GM21390 (cell line): Measurements from ENCODE around the gene RBL2.
"Not testable (repeated sequence)": the region's sequence is repeated elsewhere in the genome, so short reads cannot be mapped to it uniquely, and the experiment has no call there.

Experiments used
- ATAC-seq: cut with Tn5 transposase; IDR thresholded peaks from one replicate; pipeline ENCODE4 v1.9.1; 2021; ENCODE audit not compliant: unreplicated experiment

The RBL2 gene

GRCh38 chr16:53503991-53504663, 69.9 kb downstream of the RBL2 start:
- no peak for ATAC-seq

DNA sequence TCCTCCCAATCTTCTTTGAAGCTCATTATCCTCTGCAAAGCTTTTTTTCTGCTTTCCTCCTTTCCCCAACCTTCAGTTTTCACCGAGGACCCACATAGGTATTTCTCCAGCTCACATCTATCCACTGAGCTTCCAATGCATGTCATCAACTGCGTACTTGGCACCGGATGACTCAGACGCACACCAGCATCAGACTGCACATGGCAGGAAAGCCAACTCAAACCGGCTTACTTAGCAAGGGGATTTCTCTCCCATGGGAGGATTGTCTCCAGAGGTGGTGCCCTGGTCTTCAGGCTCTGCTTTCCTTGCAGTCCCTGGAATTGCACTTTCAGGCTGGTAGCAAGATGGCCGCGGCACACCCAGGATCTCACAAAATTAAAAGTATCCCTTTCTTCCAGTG, 70.4 kb downstream of the RBL2 start:
- ATAC-seq, result no peak

DNA sequence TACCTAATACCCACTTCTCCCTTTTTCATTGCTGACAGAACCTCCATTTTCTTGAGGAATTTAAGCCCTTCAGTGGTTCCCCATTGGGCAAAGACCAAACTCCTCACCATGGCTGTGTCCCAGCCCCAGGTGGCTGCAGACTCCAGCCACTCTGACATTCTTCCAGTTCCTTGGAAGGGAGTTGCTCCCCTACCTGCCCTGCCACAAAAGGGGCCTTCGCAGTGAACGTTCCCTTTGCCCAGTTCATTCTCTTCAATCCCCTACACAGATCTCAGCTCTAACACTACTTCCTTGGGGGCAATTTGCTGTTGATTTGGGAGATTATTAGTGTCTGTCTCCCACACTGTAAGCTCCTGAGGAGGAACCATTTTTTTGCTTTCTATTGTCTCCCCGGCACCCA, 72.0 kb downstream of the RBL2 start:
- ATAC-seq, result no peak

DNA sequence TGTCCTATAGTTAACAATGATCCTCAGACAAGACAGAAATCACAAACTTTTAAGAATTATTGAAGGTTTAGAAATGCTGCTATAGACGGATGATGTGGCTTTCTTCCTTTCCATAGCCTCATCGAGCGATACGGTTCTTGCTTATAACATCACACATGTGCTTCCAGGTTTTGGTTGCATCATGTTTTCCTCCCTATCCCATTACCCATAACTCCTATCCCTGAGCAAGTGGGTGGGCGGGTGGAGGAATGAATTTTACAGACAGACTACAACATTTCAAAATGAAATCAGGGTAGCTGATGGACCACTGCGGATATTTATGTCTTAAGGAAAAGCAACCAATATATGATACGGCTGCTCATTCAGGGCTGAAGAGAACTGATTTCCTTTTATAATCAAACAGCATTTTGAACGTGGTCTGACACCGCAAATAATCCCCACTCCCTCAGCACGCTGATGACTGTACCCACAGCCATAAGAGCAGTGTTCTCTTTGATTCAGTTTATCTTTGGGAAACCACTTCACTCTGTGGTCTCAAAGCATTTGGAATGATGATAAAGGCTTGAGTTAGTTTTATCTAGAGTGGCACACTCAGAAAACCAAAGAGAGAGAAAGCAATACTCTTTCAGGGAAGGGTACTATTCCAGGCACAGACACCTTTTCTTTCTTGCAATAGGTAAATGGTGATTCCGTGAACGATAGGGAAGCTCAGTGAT, 73.4 kb downstream of the RBL2 start:
- no peak for ATAC-seq

- no peak for ATAC-seq
Observed at GRCh38 chr16:53509906-53510703, 75.8 kb downstream of the RBL2 start.

- ATAC-seq, result no peak
Observed at GRCh38 chr16:53510704-53511070, 76.4 kb downstream of the RBL2 start.

GRCh38 chr16:53511084-53511402, 76.8 kb downstream of the RBL2 start:
- ATAC-seq, result no peak

- no peak for ATAC-seq
Observed at GRCh38 chr16:53511403-53512280, 77.4 kb downstream of the RBL2 start.

- not testable (repeated sequence) for ATAC-seq
Observed at GRCh38 chr16:53512795-53513194, 78.5 kb downstream of the RBL2 start.

DNA sequence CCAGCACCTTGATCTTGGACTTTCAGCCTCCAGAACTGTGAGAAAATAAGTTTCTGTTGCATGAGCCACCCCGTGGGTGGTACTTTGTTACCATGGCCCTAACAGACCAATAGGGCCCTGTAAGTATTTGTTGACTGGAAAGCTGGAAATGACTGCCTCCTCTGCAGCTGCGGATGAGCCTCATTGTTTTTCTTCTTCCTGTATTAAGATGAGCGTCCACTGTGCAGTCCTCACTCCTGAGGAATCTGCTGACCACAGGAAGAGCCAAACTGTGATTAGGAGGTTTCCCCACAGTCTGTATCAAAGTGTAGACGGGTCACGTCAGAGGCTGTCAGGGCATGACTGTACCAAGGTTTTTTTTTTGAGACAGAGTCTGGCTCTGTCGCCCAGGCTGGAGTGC, 81.0 kb downstream of the RBL2 start:
- ATAC-seq, result no peak

DNA sequence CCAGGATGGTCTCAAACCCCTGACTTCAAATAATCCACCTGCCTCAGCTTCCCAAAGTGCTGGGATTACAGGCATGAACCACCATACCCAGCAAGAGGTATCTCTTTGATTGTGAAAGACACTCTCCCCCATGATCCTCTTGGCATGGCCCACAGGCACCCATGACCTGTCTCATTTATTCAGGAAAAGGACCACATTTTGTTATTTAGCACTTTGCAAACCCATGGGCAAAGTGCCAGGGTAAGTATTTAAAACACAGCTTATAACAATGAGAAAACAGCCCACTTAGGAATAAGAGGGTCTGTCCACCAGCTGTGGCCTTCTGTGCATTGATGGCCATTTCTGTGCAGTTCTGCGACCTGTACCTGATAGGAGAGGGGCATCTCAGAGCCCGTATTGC, 81.5 kb downstream of the RBL2 start:
- no peak for ATAC-seq

GRCh38 chr16:53517851-53518250, 83.6 kb downstream of the RBL2 start:
- no peak for ATAC-seq

GRCh38 chr16:53518550-53519416, 84.5 kb downstream of the RBL2 start:
- ATAC-seq, result peak; percentile 98

DNA sequence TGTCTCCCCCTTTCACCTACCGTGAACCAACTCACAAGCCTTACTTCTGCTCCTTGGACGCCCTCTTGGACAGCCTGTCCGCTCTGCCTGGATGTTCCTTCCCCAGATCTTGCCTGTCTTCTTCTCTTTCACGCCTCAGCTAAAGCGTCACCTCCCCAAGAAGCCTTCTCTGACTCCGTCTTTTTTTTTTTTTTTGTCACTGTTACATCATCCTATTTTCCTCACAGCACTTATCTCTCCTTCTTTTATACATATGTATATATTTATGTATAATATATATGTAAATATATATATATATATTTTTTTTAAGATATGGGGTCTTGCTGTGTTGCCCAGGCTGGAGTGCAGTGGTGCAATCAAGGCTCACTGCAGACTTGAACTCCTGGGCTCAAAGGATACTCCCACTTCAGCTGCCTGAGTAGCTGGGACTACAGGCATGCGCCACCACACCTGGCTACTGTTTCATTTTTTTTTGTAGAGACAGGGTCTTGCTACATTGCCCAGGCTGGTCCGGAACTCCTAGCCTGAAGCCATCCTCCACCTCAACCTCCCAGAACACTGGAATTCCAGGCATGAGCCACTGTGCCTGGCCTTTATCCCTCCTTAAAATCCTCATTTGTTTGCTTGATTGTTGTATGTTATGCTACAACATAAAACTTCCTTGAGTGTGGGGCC, 85.3 kb downstream of the RBL2 start:
- ATAC-seq, result no peak

DNA sequence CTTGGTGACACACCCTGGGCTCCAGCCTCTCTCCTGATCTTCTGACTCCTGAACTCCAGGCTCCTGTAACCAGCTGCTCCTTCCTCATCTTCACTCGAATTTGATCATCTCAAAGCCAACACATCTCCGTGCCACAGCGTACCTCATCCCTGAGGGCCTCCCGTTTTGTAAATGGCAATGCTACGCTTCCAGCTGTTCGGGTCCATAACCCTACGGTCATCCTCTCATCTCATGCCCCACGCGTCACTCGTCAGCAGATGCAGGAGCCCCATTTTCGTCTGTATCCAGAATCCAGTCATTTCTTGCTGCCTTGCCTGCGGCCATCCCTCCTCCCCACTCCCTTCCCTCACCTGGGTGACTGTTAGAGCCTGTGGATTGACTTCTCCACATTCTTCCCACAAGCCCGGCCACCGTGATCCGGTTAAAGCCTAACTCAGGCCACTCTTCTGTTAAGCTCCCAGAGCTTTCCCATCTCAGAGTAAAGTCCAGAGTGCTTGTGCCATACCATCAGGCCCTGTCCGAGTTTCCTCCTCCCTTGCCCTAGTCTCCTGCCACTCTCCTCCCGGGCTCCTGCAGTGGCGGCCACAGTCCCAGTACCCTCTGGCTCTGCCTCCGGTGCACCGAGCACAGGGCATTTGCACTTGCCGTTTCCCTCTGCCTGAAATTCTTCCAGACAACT, 89.0 kb downstream of the RBL2 start:
- ATAC-seq, result no peak

DNA sequence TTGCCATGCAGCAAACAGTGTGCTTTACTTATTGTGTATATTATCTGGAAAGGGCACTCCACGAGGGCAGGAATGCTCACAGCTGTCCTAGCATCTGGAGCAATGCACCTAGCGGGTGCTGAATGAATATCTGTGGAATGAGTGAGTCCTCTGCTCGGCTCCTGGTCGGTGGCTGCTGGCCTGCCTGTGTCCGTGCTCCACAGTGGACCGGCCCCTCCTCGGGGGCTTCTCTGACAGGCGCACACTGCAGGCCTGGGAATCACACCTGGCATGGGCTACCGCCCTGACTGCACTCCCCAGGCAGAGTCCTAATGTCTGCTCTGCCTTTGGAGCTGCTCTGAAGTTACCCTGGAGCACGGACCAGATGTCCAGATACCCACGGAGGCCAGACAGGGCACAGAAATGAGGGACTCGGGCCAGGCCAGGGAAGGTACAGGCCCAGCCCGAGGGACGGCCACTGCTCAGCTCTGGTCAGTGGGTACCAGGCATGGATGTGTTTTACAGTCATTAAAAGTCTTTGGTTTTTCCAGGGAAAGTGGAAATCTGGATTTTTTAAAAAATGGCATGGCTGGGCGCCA, 89.8 kb downstream of the RBL2 start:
- no peak for ATAC-seq

- no peak for ATAC-seq
Observed at GRCh38 chr16:53528797-53529196, 94.5 kb downstream of the RBL2 start.

- ATAC-seq, result no peak
Observed at GRCh38 chr16:53529513-53529912, 95.2 kb downstream of the RBL2 start.

GRCh38 chr16:53530046-53530445, 95.8 kb downstream of the RBL2 start:
- no peak for ATAC-seq
